K562 (cell line): ENCODE results near the gene ADNP2.

Source experiments
- CBX5 ChIP-seq: IDR thresholded peaks from 2 replicates; pipeline ENCODE4 v1.6.1; 2014; ENCODE audit warnings: low read depth, borderline replicate concordance
- CEBPB ChIP-seq: fragments of 450-650 bp; IDR thresholded peaks from 2 replicates; pipeline ENCODE4 v1.6.1; 2016; ENCODE audit warnings: missing genetic modification characterization, missing compliant biosample characterization
- EZH2 ChIP-seq: IDR thresholded peaks from 2 replicates; pipeline ENCODE4 v1.6.1; 2012; ENCODE audit warnings: low read depth, mild to moderate bottlenecking, inconsistent platforms, low read length, borderline replicate concordance
- HDAC1 ChIP-seq, 2 experiments: fragments of 450-650 bp; IDR thresholded peaks; 2 replicates each; pipeline ENCODE4 v1.6.1; 2016 to 2017; ENCODE audit warnings: inconsistent platforms in 1 of 2, mild to moderate bottlenecking in 1 of 2, moderate library complexity in 1 of 2
- KAT7 ChIP-seq: sonication (generic); formaldehyde crosslinking; IDR thresholded peaks from 2 replicates; pipeline ENCODE4 v1.8.0; 2022; ENCODE audit warnings: missing genetic modification reagents, mild to moderate bottlenecking, borderline replicate concordance
- MAZ ChIP-seq, 2 experiments: fragments of 450-650 bp in 1 of 2; sonication (generic) in 1 of 2; formaldehyde crosslinking; IDR thresholded peaks in 1 of 2; conservative IDR thresholded peaks in 1 of 2; 2 replicates each; pipeline versions ENCODE4 v1.4.0 to v1.5.0; 2020; ENCODE audit warnings: mild to moderate bottlenecking in 1 of 2, missing genetic modification reagents in 1 of 2
- MXI1 ChIP-seq: IDR thresholded peaks from 2 replicates; pipeline ENCODE4 v1.6.1; 2011; ENCODE audit warnings: low read depth, mild to moderate bottlenecking, improper control_type of control experiment, low read length
- SMAD3 ChIP-seq: fragments of 450-650 bp; formaldehyde crosslinking; conservative IDR thresholded peaks from 2 replicates; pipeline ENCODE4 v1.4.0; 2020; ENCODE audit warnings: mild to moderate bottlenecking
- ZNF282 ChIP-seq: sonication (generic); formaldehyde crosslinking; IDR thresholded peaks from 2 replicates; pipeline ENCODE4 v1.8.1; 2023; ENCODE audit warnings: missing genetic modification reagents
- TF ChIP-seq, protein P1 (sequence below), 3 experiments: IDR thresholded peaks in 2 of 3; conservative IDR thresholded peaks in 1 of 3; 2 replicates each; pipeline ENCODE4 v1.5.1; 2011 to 2012; ENCODE audit warnings: low read length in 3 of 3, mild to moderate bottlenecking in 3 of 3, control low read depth in 2 of 3, improper control_type of control experiment in 1 of 3, inconsistent platforms in 1 of 3, low read depth in 1 of 3, mixed read lengths in 1 of 3, moderate library complexity in 1 of 3; ENCODE audit not compliant: insufficient read depth in 2 of 3
- TF ChIP-seq, protein P2 (sequence below): fragments of 450-650 bp; IDR thresholded peaks from 2 replicates; pipeline ENCODE4 v1.6.1; 2016; ENCODE audit warnings: mild to moderate bottlenecking

DNA sequence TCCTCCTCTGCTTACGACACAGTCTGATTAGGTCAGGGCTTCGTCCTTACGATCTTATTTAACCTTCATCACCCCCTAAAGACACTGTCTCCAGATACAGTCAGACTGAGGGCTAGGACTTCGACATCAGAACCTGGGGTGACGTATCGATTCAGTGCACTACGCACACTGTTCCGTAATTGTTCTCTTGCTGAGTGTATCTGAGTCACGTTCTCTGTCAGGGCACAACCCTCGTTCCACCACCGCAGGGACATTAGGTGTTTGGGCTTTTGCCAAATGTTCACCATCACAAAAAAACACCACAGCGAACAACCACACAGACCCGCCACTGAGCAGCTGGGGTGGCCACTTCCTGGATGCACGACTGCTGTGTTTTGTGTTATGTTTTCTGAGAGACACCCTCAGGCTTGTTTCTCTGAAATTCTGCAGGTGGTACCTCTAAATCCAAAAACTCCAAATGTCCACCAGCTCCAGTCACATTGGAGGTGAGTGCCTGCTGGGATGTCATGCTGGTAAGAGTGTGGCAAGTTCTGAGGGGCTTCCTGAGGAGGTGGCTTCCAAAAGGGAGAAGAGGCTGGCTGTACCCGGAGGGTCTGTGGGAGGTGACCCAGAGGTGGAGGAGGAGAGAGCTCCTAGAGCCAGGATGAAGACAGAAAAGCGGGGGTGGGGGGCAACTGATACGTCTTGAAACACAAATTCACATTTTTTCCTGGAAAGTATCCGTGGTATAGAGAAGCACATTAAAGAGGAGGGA lies 66.6 kb downstream of the ADNP2 start:
- TF ChIP-seq KAT7 (CRISPR knock-in tag) (no peak), EZH2 (no peak), CBX5 (no peak), ZNF282 (no peak), MAZ (CRISPR knock-in tag; conservative IDR thresholded peaks at IDR 0.05 in 1 of 2, IDR thresholded peaks at IDR 0.05 in 1 of 2) (no peak), MXI1 (no peak), CEBPB (tag) (no peak), SMAD3 (no peak), HDAC1 (IDR thresholded peaks at IDR 0.05) (no peak)
- TF ChIP-seq, protein P1, sequence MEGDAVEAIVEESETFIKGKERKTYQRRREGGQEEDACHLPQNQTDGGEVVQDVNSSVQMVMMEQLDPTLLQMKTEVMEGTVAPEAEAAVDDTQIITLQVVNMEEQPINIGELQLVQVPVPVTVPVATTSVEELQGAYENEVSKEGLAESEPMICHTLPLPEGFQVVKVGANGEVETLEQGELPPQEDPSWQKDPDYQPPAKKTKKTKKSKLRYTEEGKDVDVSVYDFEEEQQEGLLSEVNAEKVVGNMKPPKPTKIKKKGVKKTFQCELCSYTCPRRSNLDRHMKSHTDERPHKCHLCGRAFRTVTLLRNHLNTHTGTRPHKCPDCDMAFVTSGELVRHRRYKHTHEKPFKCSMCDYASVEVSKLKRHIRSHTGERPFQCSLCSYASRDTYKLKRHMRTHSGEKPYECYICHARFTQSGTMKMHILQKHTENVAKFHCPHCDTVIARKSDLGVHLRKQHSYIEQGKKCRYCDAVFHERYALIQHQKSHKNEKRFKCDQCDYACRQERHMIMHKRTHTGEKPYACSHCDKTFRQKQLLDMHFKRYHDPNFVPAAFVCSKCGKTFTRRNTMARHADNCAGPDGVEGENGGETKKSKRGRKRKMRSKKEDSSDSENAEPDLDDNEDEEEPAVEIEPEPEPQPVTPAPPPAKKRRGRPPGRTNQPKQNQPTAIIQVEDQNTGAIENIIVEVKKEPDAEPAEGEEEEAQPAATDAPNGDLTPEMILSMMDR (IDR thresholded peaks at IDR 0.05 in 2 of 3, conservative IDR thresholded peaks at IDR 0.05 in 1 of 3; ENCODE audit: insufficient read depth in 2 of 3, low read depth in 1 of 3, low read length in 3 of 3) = no peak
- TF ChIP-seq, protein P2, sequence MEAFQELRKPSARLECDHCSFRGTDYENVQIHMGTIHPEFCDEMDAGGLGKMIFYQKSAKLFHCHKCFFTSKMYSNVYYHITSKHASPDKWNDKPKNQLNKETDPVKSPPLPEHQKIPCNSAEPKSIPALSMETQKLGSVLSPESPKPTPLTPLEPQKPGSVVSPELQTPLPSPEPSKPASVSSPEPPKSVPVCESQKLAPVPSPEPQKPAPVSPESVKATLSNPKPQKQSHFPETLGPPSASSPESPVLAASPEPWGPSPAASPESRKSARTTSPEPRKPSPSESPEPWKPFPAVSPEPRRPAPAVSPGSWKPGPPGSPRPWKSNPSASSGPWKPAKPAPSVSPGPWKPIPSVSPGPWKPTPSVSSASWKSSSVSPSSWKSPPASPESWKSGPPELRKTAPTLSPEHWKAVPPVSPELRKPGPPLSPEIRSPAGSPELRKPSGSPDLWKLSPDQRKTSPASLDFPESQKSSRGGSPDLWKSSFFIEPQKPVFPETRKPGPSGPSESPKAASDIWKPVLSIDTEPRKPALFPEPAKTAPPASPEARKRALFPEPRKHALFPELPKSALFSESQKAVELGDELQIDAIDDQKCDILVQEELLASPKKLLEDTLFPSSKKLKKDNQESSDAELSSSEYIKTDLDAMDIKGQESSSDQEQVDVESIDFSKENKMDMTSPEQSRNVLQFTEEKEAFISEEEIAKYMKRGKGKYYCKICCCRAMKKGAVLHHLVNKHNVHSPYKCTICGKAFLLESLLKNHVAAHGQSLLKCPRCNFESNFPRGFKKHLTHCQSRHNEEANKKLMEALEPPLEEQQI = no peak
